CD8-positive, alpha-beta memory T cell (primary cell): ENCODE measurements around the gene TSPAN15. TPM values are rescaled to one million over a fixed set of nuclear protein-coding genes. Genes with fewer than 3 reads are reported as not detected.
A peak's percentile ranks its signal among the peaks of the same experiment; 100 is the strongest.

Source experiments
- CTCF ChIA-PET: fragments of 350-600 bp; sonication (Branson Sonifier 250); formaldehyde crosslinking; loops from one replicate; lab custom pipeline; 2021; ENCODE audit warnings: antibody characterized with exemption; lab: Charles Lee
- POLR2A ChIA-PET: fragments of 350-600 bp; sonication (Branson Sonifier 250); formaldehyde crosslinking; loops from one replicate; lab custom pipeline; 2021; ENCODE audit warnings: antibody characterized with exemption; lab: Charles Lee
- DNase-seq, 5 donors: peaks; one replicate each; pipeline versions ENCODE4 v3.0.0 to v3.0.0-alpha.2; 2020 to 2022; ENCODE audit warnings: mixed read lengths in 1 of 5
- H3K27ac ChIP-seq: one replicate; pipeline ENCODE4 v1.7.0; 2013; ENCODE audit warnings: low read depth, mild to moderate bottlenecking, low read length, moderate library complexity
- H3K27me3 ChIP-seq: 2 replicates; pipeline ENCODE4 v1.7.0; 2013; ENCODE audit warnings: low read length, mild to moderate bottlenecking; ENCODE audit not compliant: insufficient read depth, poor library complexity, severe bottlenecking
- H3K36me3 ChIP-seq: 2 replicates; pipeline ENCODE4 v1.7.0; 2013; ENCODE audit warnings: mild to moderate bottlenecking, low read length, moderate library complexity; ENCODE audit not compliant: insufficient read depth
- H3K4me1 ChIP-seq: 2 replicates; pipeline ENCODE4 v1.7.0; 2013; ENCODE audit warnings: mild to moderate bottlenecking, low read length, moderate library complexity; ENCODE audit not compliant: insufficient read depth
- H3K4me3 ChIP-seq: 2 replicates; pipeline ENCODE4 v1.7.0; 2013; ENCODE audit warnings: mild to moderate bottlenecking, low read length
- H3K9me3 ChIP-seq: 2 replicates; pipeline ENCODE4 v1.7.0; 2013; ENCODE audit warnings: mild to moderate bottlenecking, low read length
- H3K27ac Mint-ChIP-seq, 8 donors: one replicate each; pipeline ENCODE4 v1.8.0; 2020 to 2021; ENCODE audit warnings: mixed read lengths in 8 of 8, mild to moderate bottlenecking in 6 of 8, inconsistent platforms in 3 of 8, moderate library complexity in 3 of 8
- H3K27me3 Mint-ChIP-seq, 2 donors: one replicate each; pipeline ENCODE4 v1.8.0; 2020 to 2021; ENCODE audit warnings: mixed read lengths in 2 of 2, mild to moderate bottlenecking in 1 of 2, moderate library complexity in 1 of 2
- H3K36me3 Mint-ChIP-seq, 3 donors: one replicate each; pipeline ENCODE4 v1.8.0; 2020 to 2021; ENCODE audit warnings: mixed read lengths in 3 of 3, inconsistent platforms in 1 of 3, mild to moderate bottlenecking in 1 of 3
- H3K4me1 Mint-ChIP-seq, 3 donors: one replicate each; pipeline ENCODE4 v1.8.0; 2020 to 2021; ENCODE audit warnings: mixed read lengths in 3 of 3, inconsistent platforms in 1 of 3, mild to moderate bottlenecking in 1 of 3
- H3K4me3 Mint-ChIP-seq, 7 donors: one replicate each; pipeline ENCODE4 v1.8.0; 2020 to 2021; ENCODE audit warnings: mixed read lengths in 7 of 7, mild to moderate bottlenecking in 6 of 7, moderate library complexity in 4 of 7, inconsistent platforms in 2 of 7
- H3K9me3 Mint-ChIP-seq, 5 donors: one replicate each; pipeline ENCODE4 v1.8.0; 2020 to 2022; ENCODE audit warnings: mixed read lengths in 5 of 5, mild to moderate bottlenecking in 3 of 5, moderate library complexity in 2 of 5, inconsistent platforms in 1 of 5
- polyA plus RNA-seq: library from polyadenylated mRNA; unstranded; fragments of 300-500 nt; fragmentation: Illumina TruSeq; gene quantifications from one replicate; pipeline ENCODE4 v1.2.3, GENCODE V29; 2021
- total RNA-seq, 2 experiments: library from RNA; stranded (reverse); gene quantifications; one replicate each; pipeline ENCODE4 v1.2.3, GENCODE V29; 2021

Gene TSPAN15
- total RNA-seq (1 to 10 TPM; 1.4 to 2.4 TPM), polyA plus RNA-seq (20.2 TPM)

GRCh38 chr10:69451209-69451783 lies at the start of gene TSPAN15:
Gene TSPAN15 (plus strand): TSS chr10:69451465. CDS start chr10:69451595, 130 bp downstream.
- DNase-seq, result peak; percentile 58 to 82 (median 76)
- Histone ChIP-seq H3K27me3 (no peaks in the 10 kb centered on the region), H3K4me3 (peak within 1 kb of the TSS; percentile 69), H3K36me3 (no peaks in the 10 kb centered on the region), H3K9me3 (no peaks in the 10 kb centered on the region), H3K27ac (no peak within 1 kb of the TSS), H3K4me1 (peaks cover 5% of the 10 kb centered on the region)
- ChIA-PET CTCF (interaction anchor here (1.0 to 3.0 kb wide), 5 partner anchors 14 to 64 kb away, joined by 3 to 9 read pairs (median 7); no protein-coding TSS in a partner anchor), POLR2A (no interaction called here)
- Mint-ChIP-seq H3K36me3 (no peaks in the 10 kb centered on the region), H3K4me1 (peaks cover 19 to 31% (median 24%) of the 10 kb centered on the region in 3 donors), H3K9me3 (no peaks in the 10 kb centered on the region), H3K27me3 (peaks cover 6 to 7% of the 10 kb centered on the region in 2 donors), H3K27ac (peak within 1 kb of the TSS in 6 of 8 donors; percentile 63 to 86 (median 76)), H3K4me3 (peak within 1 kb of the TSS; percentile 82 to 89 (median 86))

DNA sequence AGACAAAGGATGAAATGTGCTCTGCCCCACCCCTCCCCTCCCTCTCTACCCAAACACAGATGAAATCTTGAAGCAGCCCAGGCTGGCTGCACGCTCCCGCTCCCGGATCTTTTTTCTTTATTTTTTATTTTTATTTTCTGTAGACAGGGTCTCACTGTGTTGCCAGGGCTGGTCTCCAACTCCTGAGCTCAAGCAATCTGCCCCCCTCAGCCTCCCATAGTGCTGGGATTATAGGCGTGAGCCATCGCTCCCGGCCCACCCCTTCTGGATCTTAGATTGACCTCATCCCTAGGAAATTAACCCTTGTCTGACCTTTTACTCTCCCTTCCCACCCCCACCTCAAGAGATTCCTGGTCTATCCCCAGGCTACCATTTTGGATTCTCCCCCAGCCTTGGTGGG lies 48.9 kb upstream of the TSPAN15 start:
- Mint-ChIP-seq H3K9me3 (no peaks in the 10 kb centered on the region), H3K4me3 (no peak overlapping the region), H3K36me3 (peaks cover 0 to 68% (median 17%) of the 10 kb centered on the region in 3 donors), H3K27ac (peak overlapping the region in 2 of 8 donors; percentile 57 to 79), H3K4me1 (peaks cover 0 to 7% (median 3%) of the 10 kb centered on the region in 3 donors), H3K27me3 (no peaks in the 10 kb centered on the region)
- ChIA-PET POLR2A (no interaction called here), CTCF (interaction anchor here (1.2 kb wide), 1 partner anchor 12 kb away, joined by 3 read pairs; no protein-coding TSS in a partner anchor)
- H3K36me3 ChIP-seq, result peaks cover 37% of the 10 kb centered on the region
- no peaks in the 10 kb centered on the region for H3K9me3 ChIP-seq
- H3K4me3 ChIP-seq, result no peak overlapping the region
- H3K4me1 ChIP-seq, result no peaks in the 10 kb centered on the region
- no peak overlapping the region for H3K27ac ChIP-seq
- DNase-seq, result no peak
- H3K27me3 ChIP-seq, result no peaks in the 10 kb centered on the region

DNA sequence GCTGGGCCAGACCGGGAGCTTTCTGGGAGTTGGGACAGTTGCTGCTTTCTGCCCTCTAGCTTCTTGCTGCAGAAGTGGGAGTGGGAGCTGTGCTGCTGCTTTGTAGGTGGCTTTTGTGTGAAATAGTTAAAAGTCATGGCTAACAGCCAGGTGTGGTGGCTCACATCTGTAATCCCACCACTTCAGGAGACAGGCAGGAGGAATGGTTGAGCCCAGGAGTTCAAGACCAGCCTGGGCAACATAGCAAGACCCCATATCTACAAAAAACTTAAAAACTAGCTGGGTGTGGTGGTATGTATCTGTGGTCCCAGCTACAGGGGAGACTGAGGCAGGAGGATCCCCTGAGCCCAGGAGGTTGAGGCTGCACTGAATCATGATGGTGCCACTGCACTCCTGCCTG lies 48.2 kb upstream of the TSPAN15 start:
- Histone ChIP-seq H3K4me3 (no peak overlapping the region), H3K36me3 (peaks cover 30% of the 10 kb centered on the region), H3K27ac (no peak overlapping the region), H3K27me3 (no peaks in the 10 kb centered on the region), H3K9me3 (no peaks in the 10 kb centered on the region), H3K4me1 (peaks cover 3% of the 10 kb centered on the region)
- Mint-ChIP-seq H3K4me1 (peaks cover 4 to 11% (median 4%) of the 10 kb centered on the region in 3 donors), H3K4me3 (no peak overlapping the region), H3K27ac (peak overlapping the region in 1 of 8 donors; percentile 6), H3K27me3 (no peaks in the 10 kb centered on the region), H3K9me3 (no peaks in the 10 kb centered on the region), H3K36me3 (peaks cover 0 to 63% (median 17%) of the 10 kb centered on the region in 3 donors)
- no peak for DNase-seq
- CTCF ChIA-PET, result interaction anchor here (1.2 to 1.4 kb wide), 2 partner anchors 12 to 105 kb away, joined by 3 to 7 read pairs; no protein-coding TSS in a partner anchor
- POLR2A ChIA-PET, result no interaction called here

DNA sequence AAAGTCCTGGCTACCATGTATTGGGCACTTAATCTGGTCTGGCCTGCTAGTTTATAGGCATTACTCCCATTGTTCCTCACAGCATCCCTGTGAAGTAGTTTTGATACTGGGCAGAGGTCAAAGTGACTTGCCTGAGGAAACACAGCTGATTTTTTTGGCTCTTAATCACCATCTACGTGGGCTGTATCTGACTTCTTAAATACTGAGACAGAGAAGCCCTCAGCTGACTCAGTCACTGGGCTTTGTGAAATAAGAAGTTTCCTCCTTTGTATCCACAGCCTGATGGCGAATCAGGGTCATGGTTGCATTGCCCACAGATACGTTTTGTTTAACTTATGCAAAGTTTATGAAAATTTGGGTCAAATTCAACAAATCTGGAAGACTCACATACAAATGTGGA lies 47.7 kb upstream of the TSPAN15 start:
- peaks cover 27% of the 10 kb centered on the region for H3K36me3 ChIP-seq
- Mint-ChIP-seq H3K27me3 (peaks cover 0 to 2% of the 10 kb centered on the region in 2 donors), H3K9me3 (no peaks in the 10 kb centered on the region), H3K36me3 (peaks cover 0 to 58% (median 17%) of the 10 kb centered on the region in 3 donors), H3K4me3 (no peak overlapping the region), H3K4me1 (peaks cover 8 to 16% (median 9%) of the 10 kb centered on the region in 3 donors), H3K27ac (peak overlapping the region in 1 of 8 donors; percentile 6)
- no peaks in the 10 kb centered on the region for H3K9me3 ChIP-seq
- H3K27ac ChIP-seq, result no peak overlapping the region
- no peak overlapping the region for H3K4me3 ChIP-seq
- DNase-seq, result no peak
- no peaks in the 10 kb centered on the region for H3K27me3 ChIP-seq
- ChIA-PET POLR2A (no interaction called here), CTCF (interaction anchor here (0.6 to 1.4 kb wide), 3 partner anchors 13 to 235 kb away, joined by 3 to 7 read pairs (median 3); no protein-coding TSS in a partner anchor)
- H3K4me1 ChIP-seq, result peaks cover 7% of the 10 kb centered on the region

GRCh38 chr10:69404786-69405185 lies 46.5 kb upstream of the TSPAN15 start:
- Histone ChIP-seq H3K27me3 (no peaks in the 10 kb centered on the region), H3K4me3 (no peak overlapping the region), H3K9me3 (no peaks in the 10 kb centered on the region), H3K4me1 (peaks cover 15% of the 10 kb centered on the region), H3K36me3 (peaks cover 18% of the 10 kb centered on the region), H3K27ac (no peak overlapping the region)
- Mint-ChIP-seq H3K36me3 (peaks cover 0 to 46% (median 15%) of the 10 kb centered on the region in 3 donors), H3K4me3 (no peak overlapping the region), H3K9me3 (no peaks in the 10 kb centered on the region), H3K27me3 (peaks cover 0 to 3% of the 10 kb centered on the region in 2 donors), H3K4me1 (peaks cover 11 to 26% (median 19%) of the 10 kb centered on the region in 3 donors), H3K27ac (peak overlapping the region in 1 of 8 donors; percentile 6)
- no peak for DNase-seq
- ChIA-PET POLR2A (no interaction called here), CTCF (interaction anchor here (1.1 to 1.3 kb wide), 2 partner anchors 12 to 111 kb away, joined by 3 to 4 read pairs; no protein-coding TSS in a partner anchor)

DNA sequence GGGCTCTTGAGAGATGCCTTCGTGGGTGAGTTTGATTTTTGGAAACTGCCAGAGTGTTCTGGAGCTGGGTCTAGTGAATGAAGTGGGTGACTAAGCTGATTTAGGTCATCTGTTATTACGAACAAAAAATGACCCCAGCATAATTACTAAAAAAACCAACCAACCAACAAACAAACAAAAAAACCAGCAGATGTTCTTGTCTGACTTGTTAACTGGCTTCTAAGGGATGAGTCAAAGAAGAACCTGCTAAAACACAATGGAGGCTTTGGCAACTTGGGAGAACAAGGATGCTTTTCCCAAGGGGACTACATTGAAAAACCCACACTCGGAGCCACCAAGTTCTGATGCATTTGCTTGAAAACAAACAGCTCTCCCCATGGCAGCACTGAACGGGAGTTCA lies 46.0 kb upstream of the TSPAN15 start:
- H3K27me3 ChIP-seq, result no peaks in the 10 kb centered on the region
- DNase-seq, result no peak
- H3K9me3 ChIP-seq, result no peaks in the 10 kb centered on the region
- peaks cover 11 to 26% (median 19%) of the 10 kb centered on the region in 3 donors for H3K4me1 Mint-ChIP-seq
- H3K4me3 ChIP-seq, result no peak overlapping the region
- H3K4me3 Mint-ChIP-seq, result no peak overlapping the region
- no peaks in the 10 kb centered on the region for H3K9me3 Mint-ChIP-seq
- H3K36me3 Mint-ChIP-seq, result peaks cover 0 to 41% (median 14%) of the 10 kb centered on the region in 3 donors
- H3K4me1 ChIP-seq, result peaks cover 15% of the 10 kb centered on the region
- peak overlapping the region in 3 of 8 donors; percentile 42 to 86 (median 85) for H3K27ac Mint-ChIP-seq
- H3K27me3 Mint-ChIP-seq, result peaks cover 0 to 3% of the 10 kb centered on the region in 2 donors
- ChIA-PET CTCF (interaction anchor here (1.1 to 1.3 kb wide), 2 partner anchors 12 to 111 kb away, joined by 3 to 4 read pairs; no protein-coding TSS in a partner anchor), POLR2A (interaction anchor here (0.6 kb wide), 1 partner anchor 178 kb away, joined by 3 read pairs; no protein-coding TSS in a partner anchor)
- H3K27ac ChIP-seq, result no peak overlapping the region
- peaks cover 14% of the 10 kb centered on the region for H3K36me3 ChIP-seq

GRCh38 chr10:69406302-69406811 lies 44.9 kb upstream of the TSPAN15 start:
- H3K27me3 ChIP-seq, result no peaks in the 10 kb centered on the region
- H3K27ac ChIP-seq, result no peak overlapping the region
- CTCF ChIA-PET, result interaction anchor here (0.9 to 3.3 kb wide), 7 partner anchors 8 to 178 kb away, joined by 3 to 41 read pairs (median 5); no protein-coding TSS in a partner anchor
- H3K27ac Mint-ChIP-seq, result peak overlapping the region; percentile 10 to 86 (median 58)
- DNase-seq, result no peak
- H3K9me3 Mint-ChIP-seq, result no peaks in the 10 kb centered on the region
- POLR2A ChIA-PET, result no interaction called here
- peak overlapping the region in 1 of 7 donors; percentile 35 for H3K4me3 Mint-ChIP-seq
- H3K36me3 Mint-ChIP-seq, result peaks cover 0 to 30% (median 8%) of the 10 kb centered on the region in 3 donors
- H3K4me3 ChIP-seq, result no peak overlapping the region
- peaks cover 3% of the 10 kb centered on the region for H3K36me3 ChIP-seq
- H3K27me3 Mint-ChIP-seq, result peaks cover 0 to 3% of the 10 kb centered on the region in 2 donors
- no peaks in the 10 kb centered on the region for H3K9me3 ChIP-seq
- H3K4me1 ChIP-seq, result peaks cover 15% of the 10 kb centered on the region
- H3K4me1 Mint-ChIP-seq, result peaks cover 11 to 26% (median 19%) of the 10 kb centered on the region in 3 donors
